ENCODE data around the gene FBXO41. TPM values are rescaled to one million over a fixed set of nuclear protein-coding genes. Genes with fewer than 3 reads are reported as not detected.

FBXO41 gene
- total RNA-seq, 1 experiment from 2014 or later: 6.5 TPM

DNA sequence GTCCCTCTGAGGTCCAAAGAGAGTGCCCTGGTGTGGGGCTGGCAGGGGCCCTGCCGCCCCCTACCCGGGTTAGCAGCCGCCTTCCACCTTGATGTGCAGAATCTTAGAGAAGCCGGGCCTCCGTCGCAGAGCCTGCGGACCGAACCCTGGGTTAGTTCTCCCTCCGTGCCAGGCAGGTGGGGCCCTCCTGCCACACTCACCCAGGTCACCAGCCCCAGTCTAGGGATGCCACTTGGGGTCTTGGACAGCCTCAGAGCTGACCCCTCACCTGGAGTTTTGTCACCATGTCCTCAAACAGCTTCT is 25.4 kb downstream of the FBXO41 start:
- CTCF ChIA-PET: no interaction called here

DNA sequence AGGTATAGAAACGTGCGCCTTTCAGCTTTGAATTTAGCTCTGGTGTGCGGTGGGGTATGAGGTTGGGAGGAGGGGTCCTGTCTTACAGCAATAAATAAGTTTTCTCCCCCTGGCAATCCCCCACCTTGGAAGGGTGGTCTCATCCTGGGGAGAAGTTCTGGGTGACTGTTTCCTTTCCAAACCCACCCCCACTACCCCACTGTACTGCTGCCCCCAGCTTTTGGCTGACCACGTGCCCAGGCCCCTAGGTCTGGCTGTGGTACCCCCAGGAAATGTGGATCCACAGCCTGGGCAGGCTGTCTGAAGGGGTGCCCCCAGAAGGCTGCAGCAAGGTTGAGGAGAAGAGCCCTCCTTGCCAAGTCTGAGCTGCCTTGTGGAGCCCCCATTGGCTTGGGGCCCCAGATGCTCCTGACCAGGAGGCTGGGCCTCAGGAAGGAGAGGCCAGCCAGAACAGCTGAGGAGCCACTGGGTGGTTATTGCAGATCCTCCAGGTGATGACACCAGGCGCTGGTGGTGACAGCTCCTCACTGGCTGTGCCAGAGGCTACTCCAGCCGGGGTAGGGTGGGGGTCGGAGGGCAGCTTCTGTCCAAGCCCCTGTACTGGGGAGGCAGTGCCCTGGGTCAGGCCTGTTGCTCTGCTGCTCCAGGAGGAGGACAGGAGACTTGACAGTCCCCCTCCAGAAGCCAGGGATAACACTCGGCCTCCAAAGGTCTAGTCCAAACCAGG is 25.9 kb downstream of the FBXO41 start:
- Histone ChIP-seq H3K27me3 (ENCODE audit: control insufficient read depth, insufficient read depth, low read length) (no peaks in the 10 kb centered on the region), H3K36me3 (ENCODE audit: control insufficient read depth, insufficient read depth, low read length) (no peaks in the 10 kb centered on the region), H3K27ac (ENCODE audit: low read length) (no peak overlapping the region), H3K4me3 (ENCODE audit: low read depth in 2 of 2, low read length in 2 of 2) (no peak overlapping the region), H3K4me1 (ENCODE audit: control insufficient read depth, insufficient read depth, low read length) (no peaks in the 10 kb centered on the region), H3K9me3 (ENCODE audit: control insufficient read depth, insufficient read depth, low read depth, low read length) (no peaks in the 10 kb centered on the region)
- CTCF ChIA-PET: interaction anchor here (1.6 kb wide), 1 partner anchor 46 kb away, joined by 4 read pairs; no protein-coding TSS in a partner anchor
- POLR2A ChIA-PET: no interaction called here
- no peak for DNase-seq (ENCODE audit: low read depth, low spot score)
- in situ Hi-C loops (cut with HindIII; ENCODE audit: low pct_unique_long_range_greater_than_20kb, low sequenced_read_pairs) (no loop called here), intact Hi-C loops (cut with micrococcal nuclease; ENCODE audit: unreplicated experiment) (no loop called here)
- TF ChIP-seq REST (IDR thresholded peaks at IDR 0.05; ENCODE audit: insufficient read depth in 1 of 2, low read depth in 2 of 2, low read length in 1 of 2) (no peak), SIN3A (IDR thresholded peaks at IDR 0.05; ENCODE audit: borderline replicate concordance, insufficient read depth, low read depth, low read length) (no peak), CTCF (IDR thresholded peaks at IDR 0.05) (no peak), TCF7L2 (IDR thresholded peaks at IDR 0.05; ENCODE audit: low read depth, low read length) (no peak), POLR2AphosphoS5 (IDR thresholded peaks at IDR 0.05; ENCODE audit: low read depth, low read length) (no peak)
- no TSS peak for BruUV-seq (replicated peaks)
- no peak for ATAC-seq

More for the DNA sequence above, 25.4 kb downstream of the FBXO41 start:
- Histone ChIP-seq H3K36me3 (ENCODE audit: control insufficient read depth, insufficient read depth, low read length) (no peaks in the 10 kb centered on the region), H3K4me1 (ENCODE audit: control insufficient read depth, insufficient read depth, low read length) (no peaks in the 10 kb centered on the region), H3K4me3 (ENCODE audit: low read depth in 2 of 2, low read length in 2 of 2) (no peak overlapping the region), H3K27ac (ENCODE audit: low read length) (no peak overlapping the region), H3K27me3 (ENCODE audit: control insufficient read depth, insufficient read depth, low read length) (no peaks in the 10 kb centered on the region), H3K9me3 (ENCODE audit: control insufficient read depth, insufficient read depth, low read depth, low read length) (no peaks in the 10 kb centered on the region)
- TF ChIP-seq REST (IDR thresholded peaks at IDR 0.05; ENCODE audit: insufficient read depth in 1 of 2, low read depth in 2 of 2, low read length in 1 of 2) (no peak), CTCF (IDR thresholded peaks at IDR 0.05) (no peak), POLR2AphosphoS5 (IDR thresholded peaks at IDR 0.05; ENCODE audit: low read depth, low read length) (no peak), SIN3A (IDR thresholded peaks at IDR 0.05; ENCODE audit: borderline replicate concordance, insufficient read depth, low read depth, low read length) (no peak), TCF7L2 (IDR thresholded peaks at IDR 0.05; ENCODE audit: low read depth, low read length) (no peak)
- ATAC-seq: no peak
- DNase-seq (ENCODE audit: low read depth, low spot score): no peak
- in situ Hi-C loops (cut with HindIII; ENCODE audit: low pct_unique_long_range_greater_than_20kb, low sequenced_read_pairs): no loop called here
- no TSS peak for BruUV-seq (replicated peaks)
- intact Hi-C loops (cut with micrococcal nuclease; ENCODE audit: unreplicated experiment): no loop called here
- POLR2A ChIA-PET: no interaction called here
